H1 (cell line): ENCODE data around the gene TPSG1.

Source experiments
- CTCF ChIP-seq, 3 experiments: IDR thresholded peaks; 1 replicate in 2 of 3; 2 replicates in 1 of 3; pipeline versions ENCODE4 v1.5.1 to v1.6.1; 2011; ENCODE audit warnings: low read length in 3 of 3, mild to moderate bottlenecking in 3 of 3, inconsistent platforms in 2 of 3, low read depth in 1 of 3, moderate library complexity in 1 of 3; ENCODE audit not compliant: insufficient read depth in 1 of 3; ENCODE audit errors: control extremely low read depth in 1 of 3
- JUND ChIP-seq: IDR thresholded peaks from 2 replicates; pipeline ENCODE4 v1.6.1; 2011; ENCODE audit warnings: mild to moderate bottlenecking, improper control_type of control experiment, low read length
- POLR2A ChIP-seq, 2 experiments: IDR thresholded peaks; 1 replicate in 1 of 2; 2 replicates in 1 of 2; pipeline ENCODE4 v1.6.1; 2011; ENCODE audit warnings: low read depth in 2 of 2, low read length in 2 of 2, mild to moderate bottlenecking in 2 of 2; ENCODE audit errors: control extremely low read depth in 1 of 2
- RFX5 ChIP-seq: IDR thresholded peaks from 2 replicates; pipeline ENCODE4 v1.6.1; 2011; ENCODE audit warnings: low read depth, low read length, improper control_type of control experiment, borderline replicate concordance
- SIN3A ChIP-seq, 2 experiments: IDR thresholded peaks in 1 of 2; conservative IDR thresholded peaks in 1 of 2; 2 replicates each; pipeline ENCODE4 v1.6.1; 2011 to 2012; ENCODE audit warnings: low read length in 2 of 2, improper control_type of control experiment in 1 of 2, low read depth in 1 of 2, mild to moderate bottlenecking in 1 of 2
- TBP ChIP-seq: IDR thresholded peaks from 2 replicates; pipeline ENCODE4 v1.6.1; 2011; ENCODE audit warnings: low read depth, low read length, improper control_type of control experiment

DNA sequence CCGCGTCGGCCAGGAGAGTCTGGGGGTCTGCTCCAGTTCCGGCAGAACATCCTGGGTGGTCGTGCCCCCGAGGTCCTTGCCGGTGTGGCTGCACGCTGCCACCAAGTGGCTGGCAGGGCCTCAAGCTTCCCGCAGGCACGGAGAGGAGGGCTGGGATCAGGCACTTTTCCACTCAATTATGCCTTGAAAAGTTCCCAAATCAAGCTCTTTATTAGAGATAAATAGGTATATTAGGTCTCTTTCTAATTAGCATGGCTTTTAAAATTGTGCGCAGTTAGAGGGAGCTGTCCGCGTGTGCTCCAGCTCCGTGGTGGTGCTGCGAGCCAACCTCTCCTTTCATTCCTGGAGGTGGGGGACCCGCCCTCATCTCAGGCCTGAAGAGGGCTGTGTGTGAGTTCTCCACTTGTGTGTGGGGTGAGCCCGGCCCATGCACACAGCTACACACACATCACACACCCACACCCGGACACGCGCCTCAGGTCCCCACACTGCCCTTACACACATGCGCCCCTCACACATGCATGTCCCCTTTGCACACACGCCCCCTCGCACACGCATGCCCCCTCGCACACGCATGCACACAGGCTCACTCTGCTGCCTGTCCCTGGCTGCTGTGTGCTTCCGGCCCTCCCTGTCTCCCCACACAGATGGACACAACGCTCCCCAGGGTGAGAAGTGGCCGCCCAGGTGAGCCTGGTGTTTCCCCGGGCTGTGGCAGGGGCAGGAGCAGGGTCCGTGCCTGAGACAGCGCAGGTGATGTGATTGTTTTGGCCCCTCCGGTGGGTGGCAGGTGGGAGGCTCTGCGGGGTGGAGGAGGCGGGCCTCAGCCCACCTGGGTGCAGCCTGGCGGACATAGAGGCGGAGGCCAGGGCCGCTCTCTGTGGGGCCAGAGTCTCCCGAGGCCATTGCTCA, 43.4 kb downstream of the TPSG1 start:
- TF ChIP-seq TBP, result no peak
- TF ChIP-seq RFX5, result no peak
- peak; percentile 40 to 54 (median 40) for TF ChIP-seq CTCF (IDR thresholded peaks at IDR 0.05; ENCODE audit: control extremely low read depth in 1 of 3, insufficient read depth in 1 of 3, low read depth in 1 of 3, low read length in 3 of 3)
- no peak for TF ChIP-seq JUND
- TF ChIP-seq POLR2A (IDR thresholded peaks at IDR 0.05; ENCODE audit: control extremely low read depth in 1 of 2, low read depth in 2 of 2, low read length in 2 of 2), result no peak
- no peak for TF ChIP-seq SIN3A (conservative IDR thresholded peaks at IDR 0.05 in 1 of 2, IDR thresholded peaks at IDR 0.05 in 1 of 2; ENCODE audit: low read depth in 1 of 2, low read length in 2 of 2)
